Upper lobe of left lung (tissue), 4 donors: Measurements from ENCODE around the gene TMEM123.

Source experiments
- CTCF ChIP-seq, 6 experiments: fragments of 450-650 bp in 4 of 6; fragments of 200-600 bp in 2 of 6; sonication (generic) in 2 of 6; IDR thresholded peaks; one replicate each; pipeline ENCODE4 v1.5.1; 2016 to 2019; ENCODE audit warnings: antibody characterized with exemption in 6 of 6
- EP300 ChIP-seq, 4 donors: sonication (generic); formaldehyde crosslinking; IDR thresholded peaks; one replicate each; pipeline ENCODE4 v1.5.1; 2017; ENCODE audit warnings: antibody characterized with exemption in 4 of 4, control low read depth in 2 of 4
- POLR2A ChIP-seq, 4 donors: fragments of 450-650 bp; IDR thresholded peaks; one replicate each; pipeline ENCODE4 v1.5.1; 2016 to 2017; ENCODE audit warnings: antibody characterized with exemption in 4 of 4, mild to moderate bottlenecking in 2 of 4
- POLR2AphosphoS5 ChIP-seq, 2 donors: sonication (generic); formaldehyde crosslinking; IDR thresholded peaks; one replicate each; pipeline ENCODE4 v1.5.1; 2017; ENCODE audit warnings: antibody characterized with exemption in 2 of 2

GRCh38 chr11:102451681-102452460, 694 bp downstream of the TMEM123 start:
- TF ChIP-seq CTCF (IDR thresholded peaks at IDR 0.05) (no peak), POLR2A (IDR thresholded peaks at IDR 0.05) (peak in 2 of 4 donors; percentile 37 to 63), POLR2AphosphoS5 (IDR thresholded peaks at IDR 0.05) (peak; percentile 7 to 65), EP300 (IDR thresholded peaks at IDR 0.05) (no peak)
